Activated CD4-positive, alpha-beta T cell treated with anti-CD3 and anti-CD28 coated beads for 24 hours (primary cell): ENCODE data around the gene LMTK3.
"Not testable (repeated sequence)": the region's sequence is repeated elsewhere in the genome, so short reads cannot be mapped to it uniquely, and the experiment has no call there.

Experiments used
- DNase-seq, 2 donors: peaks; one replicate each; pipeline ENCODE4 v3.0.0-alpha.2; 2020; ENCODE audit warnings: low read depth in 2 of 2

The LMTK3 gene

DNA sequence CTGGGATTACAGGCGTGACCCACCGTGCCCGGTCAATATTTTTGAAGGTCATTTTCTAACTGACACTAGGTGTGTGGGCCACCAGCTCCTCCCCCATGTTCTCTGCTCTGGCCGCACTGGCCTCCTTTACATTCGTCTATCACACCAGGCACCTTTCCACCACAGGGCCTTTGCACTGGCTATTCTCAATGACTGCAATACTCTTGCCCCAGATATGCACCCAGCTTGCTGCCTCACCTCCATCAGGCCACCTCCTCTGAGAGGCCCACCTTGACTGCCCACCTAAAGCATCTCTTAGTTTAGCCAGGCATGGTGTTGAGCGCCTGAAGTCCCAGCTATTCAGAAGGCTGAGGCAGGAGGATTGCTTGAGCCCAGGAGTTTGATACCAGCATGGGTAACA lies 30.2 kb upstream of the LMTK3 start:
- DNase-seq: no peak

- no peak for DNase-seq
These were observed 28.5 kb upstream of the LMTK3 start for GRCh38 chr19:48540110-48540509.

DNA sequence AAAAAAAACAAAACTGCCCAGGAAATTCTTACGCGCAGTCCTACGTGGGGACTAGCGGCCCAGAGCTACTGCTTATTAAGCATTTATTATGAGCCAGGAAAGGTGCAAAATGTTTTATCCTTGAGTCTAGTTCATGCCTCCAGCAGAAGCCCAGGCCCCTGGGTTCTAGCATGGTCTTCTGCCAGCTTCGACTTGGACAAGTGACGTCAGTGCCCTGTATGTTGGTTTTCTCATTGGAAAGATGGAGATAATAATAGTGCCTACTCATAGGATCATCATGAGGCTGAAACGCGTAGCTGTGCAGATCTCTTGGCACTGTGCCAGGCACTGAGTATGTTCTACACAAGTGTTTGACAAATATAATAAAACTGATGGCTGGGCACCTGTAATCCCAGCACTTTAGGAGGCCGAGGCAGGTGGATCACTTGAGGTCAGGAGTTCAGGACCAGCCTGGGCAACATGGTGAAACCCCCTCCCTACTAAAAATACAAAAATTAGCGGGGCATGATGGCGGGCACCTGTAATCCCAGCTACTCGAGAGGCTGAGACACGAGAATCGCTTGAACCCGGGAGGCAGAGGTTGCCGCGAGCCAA lies 28.0 kb upstream of the LMTK3 start:
- DNase-seq: no peak

DNA sequence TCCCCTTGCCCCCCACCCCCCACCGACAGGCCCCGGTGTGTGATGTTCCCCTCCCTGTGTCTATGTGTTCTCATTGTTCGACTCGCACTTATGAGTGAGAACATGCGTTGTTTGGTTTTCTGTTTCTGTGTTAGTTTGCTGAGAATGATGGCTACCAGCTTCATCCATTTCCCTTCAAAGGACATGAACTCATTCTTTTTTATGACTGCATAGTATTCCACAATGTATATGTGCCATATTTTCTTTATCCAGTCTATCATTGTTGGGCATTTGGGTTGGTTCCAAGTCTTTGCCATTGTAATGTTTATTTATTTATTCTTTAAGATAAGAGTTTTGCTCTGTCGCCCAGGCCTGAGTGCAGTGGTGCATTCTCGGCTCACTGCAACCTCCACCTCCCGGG lies 26.4 kb upstream of the LMTK3 start:
- DNase-seq: not testable (repeated sequence)

- DNase-seq: no peak
These were observed 25.9 kb upstream of the LMTK3 start for GRCh38 chr19:48537541-48537940.

- no peak for DNase-seq
These were observed 22.1 kb upstream of the LMTK3 start for GRCh38 chr19:48533770-48534169.

GRCh38 chr19:48530770-48531169 lies 19.1 kb upstream of the LMTK3 start:
- DNase-seq: no peak

DNA sequence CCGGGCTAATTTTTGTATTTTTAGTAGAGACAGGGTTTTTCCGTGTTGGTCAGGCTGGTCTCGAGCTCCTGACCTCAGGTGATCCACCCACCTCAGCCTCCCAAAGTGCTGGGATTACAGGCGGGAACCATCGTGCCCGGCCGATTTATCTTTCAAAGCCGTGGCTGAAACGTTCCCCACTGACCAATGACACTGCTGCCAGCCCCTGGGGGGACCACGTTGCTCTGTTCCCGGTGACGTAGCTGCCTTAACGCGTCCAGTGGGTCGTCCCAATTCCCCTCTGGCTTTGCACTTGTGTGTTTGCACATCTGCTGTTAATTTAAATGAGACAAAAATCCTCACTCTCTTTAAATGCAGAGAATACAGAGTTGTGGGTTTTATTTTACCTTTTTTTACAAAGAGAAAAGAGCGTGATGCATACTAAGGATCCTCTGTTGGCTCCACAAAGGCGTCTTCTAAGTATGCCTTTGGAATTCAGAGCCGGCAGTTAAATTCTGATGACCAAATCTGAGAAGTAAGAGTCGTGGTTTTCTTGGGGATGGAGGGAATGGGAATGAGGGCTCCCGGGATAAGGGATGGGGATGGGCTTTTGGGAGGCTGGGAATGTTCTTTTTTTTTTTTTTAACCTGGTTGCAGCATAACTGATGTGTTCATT lies 18.6 kb upstream of the LMTK3 start:
- no peak for DNase-seq

GRCh38 chr19:48529156-48529555 lies 17.5 kb upstream of the LMTK3 start:
- no peak for DNase-seq

GRCh38 chr19:48524732-48525131 lies 13.1 kb upstream of the LMTK3 start:
- DNase-seq: no peak

- no peak for DNase-seq
These were observed 12.6 kb upstream of the LMTK3 start for GRCh38 chr19:48524221-48524620.

GRCh38 chr19:48520134-48520533 lies 8.5 kb upstream of the LMTK3 start:
- DNase-seq: no peak

DNA sequence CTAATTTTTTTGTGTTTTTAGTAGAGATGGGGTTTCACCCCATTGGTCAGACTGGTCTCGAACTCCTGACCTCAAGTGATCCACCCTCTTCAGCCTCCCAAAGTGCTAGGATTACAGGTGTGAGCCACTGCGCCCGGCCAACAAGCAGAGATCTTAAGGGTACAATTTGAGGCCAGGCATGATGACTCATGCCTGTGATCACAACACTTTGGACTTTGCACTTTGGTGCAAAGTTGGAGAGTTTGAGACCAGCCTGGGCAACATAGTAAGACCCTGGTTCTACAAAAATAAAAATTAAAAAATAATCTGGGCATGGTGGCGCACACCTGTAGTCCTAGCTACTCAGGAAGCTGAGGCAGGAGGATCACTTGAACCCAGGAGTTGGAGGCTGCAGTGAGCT lies 7.8 kb upstream of the LMTK3 start:
- DNase-seq: not testable (repeated sequence)

DNA sequence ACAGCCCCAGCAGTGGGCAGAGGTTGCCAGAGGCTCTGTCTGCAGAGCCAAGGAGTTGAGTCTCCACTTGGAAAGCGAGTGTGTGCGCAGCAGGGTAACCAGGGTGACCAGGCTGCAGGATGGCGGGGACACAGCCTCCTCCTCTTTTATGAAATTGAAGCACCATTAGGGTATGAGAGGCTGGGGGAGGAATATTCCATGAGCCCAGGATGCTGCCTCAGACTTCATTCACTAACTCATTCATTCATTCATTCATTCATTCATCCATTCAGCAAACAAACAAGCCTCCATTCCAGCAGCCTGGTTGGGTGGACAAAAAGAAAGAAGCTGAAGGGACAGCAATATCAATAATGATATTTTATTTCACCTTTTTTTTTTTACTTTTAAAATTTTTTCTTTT lies 6.6 kb upstream of the LMTK3 start:
- no peak for DNase-seq

- no peak for DNase-seq
These were observed 4.9 kb upstream of the LMTK3 start for GRCh38 chr19:48516536-48516935.

DNA sequence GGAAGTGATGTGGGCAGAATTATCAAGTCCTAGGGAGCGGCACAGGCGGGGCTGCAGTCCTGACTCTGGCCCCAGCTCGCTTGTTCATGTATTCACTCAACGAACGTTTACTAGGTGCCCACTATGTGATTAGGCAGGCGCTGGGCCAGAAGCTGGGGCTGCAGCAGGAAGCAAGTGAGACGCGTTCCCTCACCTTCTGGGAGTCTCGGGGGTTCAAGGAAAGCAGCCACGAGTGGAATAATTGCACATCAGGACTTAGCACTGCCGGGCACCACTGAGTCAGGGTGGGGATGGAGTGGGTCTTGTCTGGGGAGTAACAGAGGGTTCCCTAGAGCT lies 2.5 kb upstream of the LMTK3 start:
- no peak for DNase-seq

DNA sequence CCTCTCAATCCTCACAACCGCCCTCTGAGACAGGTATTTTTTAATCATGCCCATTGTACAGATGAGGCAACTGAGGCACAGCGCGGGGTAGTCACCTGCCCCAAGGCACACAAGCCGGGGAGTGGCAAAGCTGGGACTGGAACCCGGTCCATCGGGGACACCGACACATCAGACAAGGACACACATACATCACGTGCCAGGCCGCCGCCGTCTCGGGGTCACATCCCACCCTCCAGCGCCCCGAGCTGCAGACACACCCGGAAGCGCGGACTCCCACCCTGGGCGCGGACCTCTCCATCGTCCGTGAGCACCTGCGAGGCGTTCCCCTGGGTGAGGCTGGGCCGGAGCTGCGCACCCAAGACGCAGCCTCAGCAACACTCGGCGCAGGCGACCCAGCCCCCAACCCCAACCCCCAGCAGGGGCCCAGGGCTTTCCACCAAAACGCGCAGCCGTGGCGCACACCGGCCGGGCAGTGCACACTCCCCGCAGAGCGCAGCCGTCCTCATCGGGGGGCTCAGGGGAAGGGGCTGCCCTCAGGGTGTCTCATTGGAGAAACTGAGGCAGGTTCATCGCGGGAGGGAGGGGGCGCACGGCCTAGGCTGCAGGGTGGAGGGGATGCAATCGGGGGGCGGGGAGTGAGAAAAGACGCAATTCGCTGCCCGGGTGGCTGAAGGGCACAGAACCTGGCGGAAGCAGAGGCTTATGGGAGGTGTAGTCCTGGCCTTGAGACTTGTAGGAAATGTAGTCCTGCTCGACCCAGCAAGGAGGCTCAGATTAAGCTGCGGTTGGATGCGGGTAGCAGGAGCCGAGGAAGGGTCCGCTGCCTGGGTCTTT lies 1.9 kb upstream of the LMTK3 start:
- DNase-seq: peak; percentile 61 to 62

DNA sequence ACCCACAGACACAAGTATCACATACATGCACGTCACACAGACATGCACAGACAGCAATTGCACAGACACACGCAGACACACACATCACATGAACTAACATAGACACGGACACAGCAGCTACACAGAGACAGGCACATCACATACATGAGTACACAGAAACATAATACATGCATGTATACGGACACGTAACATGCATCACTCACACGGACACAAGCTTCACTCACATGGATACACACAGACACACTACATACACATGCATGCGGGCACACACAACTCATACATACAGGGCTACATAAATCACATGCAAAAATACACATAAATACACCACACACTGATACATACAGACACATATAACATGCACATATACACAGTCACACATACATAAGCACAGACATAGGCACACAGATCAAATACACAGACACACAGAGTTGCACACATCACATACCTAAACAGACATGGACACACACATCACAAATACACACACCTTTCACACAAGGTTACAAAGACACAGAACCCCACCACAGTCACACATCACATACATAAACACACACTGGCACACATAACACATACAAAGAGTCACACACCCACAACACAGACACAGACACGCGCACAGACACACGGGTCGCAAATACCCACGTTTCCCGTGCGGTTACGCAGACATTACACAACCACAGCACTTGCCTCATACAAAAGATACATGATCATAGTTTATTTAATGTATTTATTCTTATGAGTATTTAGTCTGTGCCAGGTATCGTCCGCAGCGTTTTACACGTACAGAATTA lies 1.1 kb upstream of the LMTK3 start:
- DNase-seq: no peak

DNA sequence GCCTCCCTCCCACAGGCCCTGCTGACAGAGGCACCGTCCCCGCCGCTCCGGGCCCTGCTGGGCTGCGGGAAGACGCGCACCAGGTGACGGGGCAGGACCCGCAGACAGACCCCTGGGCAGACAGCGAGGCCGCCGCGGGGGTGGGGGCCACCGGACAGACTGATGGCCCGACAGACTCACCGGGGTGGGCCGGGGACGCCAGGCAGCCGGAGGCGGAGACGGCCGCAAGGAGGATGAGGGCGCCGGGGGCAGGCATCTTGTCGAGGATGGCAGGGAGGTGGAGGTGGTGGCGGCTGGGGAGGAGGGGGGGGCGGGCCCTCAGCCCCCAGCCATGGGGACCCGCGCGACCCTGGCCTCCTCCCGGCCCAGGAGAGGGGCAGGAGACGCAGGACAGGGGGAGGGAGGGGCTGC lies 309 bp downstream of the LMTK3 start:
- no peak for DNase-seq

GRCh38 chr19:48510421-48511268 lies 990 bp downstream of the LMTK3 start:
- peak; percentile 66 for DNase-seq

- no peak for DNase-seq
These were observed 2.0 kb downstream of the LMTK3 start for GRCh38 chr19:48509467-48510194.
